Ascending aorta (tissue), 2 donors: ENCODE results near the gene HIPK2. TPM values are rescaled to one million over a fixed set of nuclear protein-coding genes. Genes with fewer than 3 reads are reported as not detected.

ENCODE experiments used
- DNase-seq, 2 donors: peaks; one replicate each; pipeline ENCODE4 v3.0.0-alpha.2; 2019; ENCODE audit warnings: low spot score in 2 of 2
- H3K27ac ChIP-seq, 2 donors: fragments of 200-600 bp; sonication (generic); one replicate each; pipeline ENCODE4 v1.5.1; 2016 to 2017; ENCODE audit warnings: mild to moderate bottlenecking in 1 of 2
- H3K27me3 ChIP-seq: fragments of 200-600 bp; sonication (generic); one replicate; pipeline ENCODE4 v1.5.1; 2017
- H3K36me3 ChIP-seq, 2 donors: fragments of 200-600 bp; sonication (generic); one replicate each; pipeline ENCODE4 v1.5.1; 2016
- H3K4me1 ChIP-seq, 2 donors: fragments of 200-600 bp; sonication (generic); one replicate each; pipeline ENCODE4 v1.5.1; 2016 to 2017; ENCODE audit warnings: mild to moderate bottlenecking in 1 of 2
- H3K4me3 ChIP-seq, 2 donors: fragments of 200-600 bp; sonication (generic); one replicate each; pipeline ENCODE4 v1.5.1; 2016 to 2017; ENCODE audit warnings: mild to moderate bottlenecking in 1 of 2
- H3K9me3 ChIP-seq, 2 donors: fragments of 200-600 bp; sonication (generic); one replicate each; pipeline ENCODE4 v1.5.1; 2016
- CTCF ChIP-seq, 3 experiments: fragments of 200-600 bp in 2 of 3; fragments of 450-650 bp in 1 of 3; sonication (generic) in 2 of 3; IDR thresholded peaks; one replicate each; pipeline ENCODE4 v1.5.1; 2016 to 2019; ENCODE audit warnings: antibody characterized with exemption in 3 of 3, mild to moderate bottlenecking in 1 of 3, moderate library complexity in 1 of 3
- intact Hi-C: fragments of 100-400 bp; cut with DNase I; formaldehyde crosslinking; loops from one replicate; pipeline ENCODE4 v1.15.1; 2023
- total RNA-seq: library from RNA; depleted of rRNA; stranded (reverse); fragments of >200 nt; gene quantifications from one replicate; pipeline ENCODE4 v1.1.0, GENCODE V29; 2016

Gene HIPK2
- total RNA-seq, 1 donor from 2014 or later = 53.9 TPM

- intact Hi-C loops = no loop called here
- no peak for TF ChIP-seq CTCF (IDR thresholded peaks at IDR 0.05)
- Histone ChIP-seq H3K9me3 (no peaks in the 10 kb centered on the region), H3K4me1 (peaks cover 0 to 3% of the 10 kb centered on the region in 2 donors), H3K4me3 (no peak overlapping the region), H3K27ac (no peak overlapping the region), H3K27me3 (no peaks in the 10 kb centered on the region), H3K36me3 (peaks cover 0 to 4% of the 10 kb centered on the region in 2 donors)
- no peak for DNase-seq
Measured at GRCh38 chr7:139640681-139641080, 137.1 kb downstream of the HIPK2 start.

GRCh38 chr7:139639563-139639962, 138.2 kb downstream of the HIPK2 start:
- no peaks in the 10 kb centered on the region for H3K27me3 ChIP-seq
- no peak overlapping the region for H3K27ac ChIP-seq
- no peak for TF ChIP-seq CTCF (IDR thresholded peaks at IDR 0.05)
- H3K9me3 ChIP-seq = no peaks in the 10 kb centered on the region
- no peaks in the 10 kb centered on the region for H3K4me1 ChIP-seq
- intact Hi-C loops = no loop called here
- H3K36me3 ChIP-seq = peaks cover 0 to 4% of the 10 kb centered on the region in 2 donors
- H3K4me3 ChIP-seq = no peak overlapping the region
- no peak for DNase-seq

GRCh38 chr7:139635526-139636302, 142.1 kb downstream of the HIPK2 start:
- no peaks in the 10 kb centered on the region for H3K27me3 ChIP-seq
- H3K36me3 ChIP-seq = peaks cover 7 to 15% of the 10 kb centered on the region in 2 donors
- DNase-seq = no peak
- no peaks in the 10 kb centered on the region for H3K9me3 ChIP-seq
- intact Hi-C loops = no loop called here
- H3K4me3 ChIP-seq = no peak overlapping the region
- H3K27ac ChIP-seq = no peak overlapping the region
- no peaks in the 10 kb centered on the region for H3K4me1 ChIP-seq
- TF ChIP-seq CTCF (IDR thresholded peaks at IDR 0.05) = no peak

- no peak overlapping the region for H3K4me3 ChIP-seq
- no peak for DNase-seq
- no peak for TF ChIP-seq CTCF (IDR thresholded peaks at IDR 0.05)
- H3K4me1 ChIP-seq = no peaks in the 10 kb centered on the region
- no peak overlapping the region for H3K27ac ChIP-seq
- H3K27me3 ChIP-seq = no peaks in the 10 kb centered on the region
- intact Hi-C loops = no loop called here
- H3K36me3 ChIP-seq = peaks cover 21 to 26% of the 10 kb centered on the region in 2 donors
- H3K9me3 ChIP-seq = no peaks in the 10 kb centered on the region
Measured at GRCh38 chr7:139634087-139634486, 143.7 kb downstream of the HIPK2 start.

- intact Hi-C loops = no loop called here
- Histone ChIP-seq H3K9me3 (no peaks in the 10 kb centered on the region), H3K27me3 (no peaks in the 10 kb centered on the region), H3K4me3 (no peak overlapping the region), H3K4me1 (no peaks in the 10 kb centered on the region), H3K27ac (no peak overlapping the region), H3K36me3 (peaks cover 37 to 45% of the 10 kb centered on the region in 2 donors)
- no peak for DNase-seq
- no peak for TF ChIP-seq CTCF (IDR thresholded peaks at IDR 0.05)
Measured at GRCh38 chr7:139631520-139632031, 146.2 kb downstream of the HIPK2 start.
